AG04449 (cell line): Measurements from ENCODE around the gene TSTD2.

Experiments
- CTCF ChIA-PET: fragments of 350-600 bp; formaldehyde crosslinking; extraction: SDS; loops from one replicate; lab custom pipeline; 2021; ENCODE audit warnings: antibody characterized with exemption; lab: Yijun Ruan, JAX
- POLR2A ChIA-PET: fragments of 400-600, 350-600 bp; formaldehyde crosslinking; extraction: SDS; loops from one replicate; lab custom pipeline; 2020; ENCODE audit warnings: antibody characterized with exemption, inconsistent platforms; lab: Yijun Ruan, JAX
- DNase-seq: peaks from one replicate; pipeline ENCODE4 v3.0.0-alpha.2; 2010; ENCODE audit warnings: low read depth, low spot score
- H3K4me3 ChIP-seq: 2 replicates; pipeline ENCODE4 v1.5.1; 2011; ENCODE audit warnings: low read depth, mild to moderate bottlenecking, control low read depth, low read length
- TF ChIP-seq, protein P1 (sequence below): IDR thresholded peaks from one replicate; pipeline ENCODE4 v1.5.1; 2011; ENCODE audit warnings: mild to moderate bottlenecking, moderate library complexity, low read length, control low read depth, inconsistent platforms; ENCODE audit not compliant: insufficient read depth; ENCODE audit errors: missing control alignments

Gene TSTD2

DNA sequence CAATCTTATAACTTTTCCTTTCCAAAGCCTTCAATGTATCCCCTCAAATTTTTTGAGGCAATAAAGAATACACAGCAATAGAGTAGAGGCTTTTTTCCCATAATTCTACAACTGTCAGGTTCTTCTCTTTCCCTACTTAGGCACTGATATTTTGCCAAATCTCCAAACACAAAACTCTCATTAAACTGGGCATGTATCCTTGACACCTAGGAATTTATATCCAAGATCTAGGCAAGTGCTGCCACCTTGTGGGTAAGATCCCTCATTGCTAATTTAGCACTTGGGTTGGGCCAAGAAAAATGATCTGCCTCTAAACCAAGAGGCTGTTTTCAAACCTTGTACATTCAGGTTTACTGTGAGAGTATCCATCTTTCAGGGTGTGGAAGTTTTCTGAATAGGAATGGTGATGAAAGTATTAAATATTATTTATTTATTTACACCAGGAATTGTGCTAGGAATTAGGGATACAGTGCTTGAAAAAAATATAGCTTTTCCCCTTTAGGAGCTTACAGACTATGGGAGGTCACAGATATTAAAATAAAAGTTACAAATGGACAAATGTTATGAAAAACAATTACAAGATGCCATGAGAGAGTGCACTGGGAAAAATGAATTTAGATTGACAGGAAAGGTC lies 17.6 kb downstream of the TSTD2 start:
- DNase-seq, result peak; percentile 5
- CTCF ChIA-PET, result interaction anchor here (0.5 to 28.7 kb wide), 34 partner anchors 8 to 759 kb away, joined by 3 to 780 read pairs (median 5); partner anchors contain the start of genes NCBP1, TDRD7, TMOD1 and TSTD2
- TF ChIP-seq, protein P1, sequence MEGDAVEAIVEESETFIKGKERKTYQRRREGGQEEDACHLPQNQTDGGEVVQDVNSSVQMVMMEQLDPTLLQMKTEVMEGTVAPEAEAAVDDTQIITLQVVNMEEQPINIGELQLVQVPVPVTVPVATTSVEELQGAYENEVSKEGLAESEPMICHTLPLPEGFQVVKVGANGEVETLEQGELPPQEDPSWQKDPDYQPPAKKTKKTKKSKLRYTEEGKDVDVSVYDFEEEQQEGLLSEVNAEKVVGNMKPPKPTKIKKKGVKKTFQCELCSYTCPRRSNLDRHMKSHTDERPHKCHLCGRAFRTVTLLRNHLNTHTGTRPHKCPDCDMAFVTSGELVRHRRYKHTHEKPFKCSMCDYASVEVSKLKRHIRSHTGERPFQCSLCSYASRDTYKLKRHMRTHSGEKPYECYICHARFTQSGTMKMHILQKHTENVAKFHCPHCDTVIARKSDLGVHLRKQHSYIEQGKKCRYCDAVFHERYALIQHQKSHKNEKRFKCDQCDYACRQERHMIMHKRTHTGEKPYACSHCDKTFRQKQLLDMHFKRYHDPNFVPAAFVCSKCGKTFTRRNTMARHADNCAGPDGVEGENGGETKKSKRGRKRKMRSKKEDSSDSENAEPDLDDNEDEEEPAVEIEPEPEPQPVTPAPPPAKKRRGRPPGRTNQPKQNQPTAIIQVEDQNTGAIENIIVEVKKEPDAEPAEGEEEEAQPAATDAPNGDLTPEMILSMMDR, result peak; percentile 63
- POLR2A ChIA-PET, result interaction anchor here (0.6 kb wide), 1 partner anchor 644 kb away, joined by 3 read pairs; no protein-coding TSS in a partner anchor
- H3K4me3 ChIP-seq, result no peak overlapping the region

DNA sequence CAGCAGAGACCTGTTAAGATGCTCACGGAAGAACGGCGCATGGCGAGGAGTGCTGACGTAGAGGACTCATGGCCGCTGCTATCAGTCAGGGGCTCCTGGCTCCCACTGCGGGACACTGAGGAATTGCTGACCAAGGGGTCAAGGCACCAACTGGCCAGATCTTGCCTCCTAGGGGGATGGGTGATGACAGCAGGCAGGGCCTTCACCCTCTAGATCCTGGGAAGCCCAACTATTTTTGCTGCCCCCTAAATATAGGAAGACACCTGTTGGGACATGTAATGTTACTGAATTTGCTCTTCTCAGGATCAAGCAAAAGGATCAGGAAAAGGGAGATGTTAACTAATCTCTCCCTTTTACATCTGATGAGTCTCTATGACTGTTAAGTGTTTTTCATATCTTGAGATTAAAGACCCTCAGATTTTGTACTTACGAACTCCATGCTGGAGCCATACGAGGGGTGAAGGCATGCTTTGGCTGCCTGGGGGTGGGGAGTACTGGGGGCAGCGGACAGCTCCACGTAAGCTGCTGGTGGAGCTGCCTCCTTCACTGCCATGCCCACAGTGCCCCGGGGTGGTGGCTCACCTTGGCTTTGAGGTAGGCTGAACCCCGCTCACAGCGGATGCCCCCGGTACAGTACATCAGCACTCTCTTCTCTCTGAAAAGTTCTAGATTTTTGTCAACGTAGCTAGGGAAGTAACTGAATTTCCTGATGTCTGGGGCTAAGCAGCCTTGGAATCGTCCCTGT lies 28.1 kb downstream of the TSTD2 start:
- ChIA-PET POLR2A (interaction anchor here (0.6 kb wide), 1 partner anchor 28 kb away, joined by 3 read pairs; the partner anchor contains the start of gene TSTD2), CTCF (interaction anchor here (1.0 to 28.7 kb wide), 4 partner anchors 10 to 748 kb away, joined by 3 to 780 read pairs (median 25); no protein-coding TSS in a partner anchor)
- TF ChIP-seq, protein P1, result no peak
- no peak for DNase-seq
- no peak overlapping the region for H3K4me3 ChIP-seq

- CTCF ChIA-PET, result interaction anchor here (1.2 to 28.7 kb wide), 6 partner anchors 10 to 746 kb away, joined by 3 to 780 read pairs (median 11); partner anchors contain the start of gene TDRD7
- TF ChIP-seq, protein P1, result no peak
- H3K4me3 ChIP-seq, result no peak overlapping the region
- DNase-seq, result no peak
- POLR2A ChIA-PET, result no interaction called here
Measured at GRCh38 chr9:97602430-97602829, 30.7 kb downstream of the TSTD2 start.

DNA sequence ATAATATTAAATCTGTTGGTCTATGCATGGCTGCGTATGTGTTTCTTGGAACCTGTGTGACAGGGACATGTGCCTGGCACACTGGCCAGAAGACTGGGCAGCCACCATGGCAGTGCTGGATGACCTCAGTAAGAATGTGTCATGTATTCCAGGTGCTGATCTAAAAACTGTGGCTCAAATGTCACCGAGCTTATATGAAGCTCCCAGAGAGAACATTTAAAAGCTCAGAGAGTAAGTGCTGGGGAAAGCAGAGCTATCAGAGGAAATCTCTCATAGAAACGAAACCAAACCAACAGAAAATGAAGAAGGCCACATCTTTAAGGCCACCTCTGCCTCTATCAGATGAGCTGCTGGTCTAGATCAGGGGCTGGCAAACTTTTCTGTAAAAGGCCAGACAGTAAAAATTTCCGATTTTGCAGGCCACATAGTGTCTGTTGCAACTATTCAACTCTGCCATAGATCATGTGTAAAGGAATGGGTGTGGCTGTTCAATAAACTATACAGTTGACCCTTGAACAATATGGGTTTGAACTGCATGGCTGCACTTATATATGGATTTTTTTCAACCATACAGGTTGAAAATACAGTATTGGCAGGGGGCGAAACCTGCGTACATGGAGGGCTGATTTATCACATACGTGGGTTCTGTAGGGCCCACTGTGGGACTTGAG lies 31.8 kb downstream of the TSTD2 start:
- POLR2A ChIA-PET, result no interaction called here
- TF ChIP-seq, protein P1, result no peak
- CTCF ChIA-PET, result interaction anchor here (0.9 to 28.7 kb wide), 5 partner anchors 9 to 744 kb away, joined by 3 to 780 read pairs (median 18); no protein-coding TSS in a partner anchor
- DNase-seq, result no peak
- H3K4me3 ChIP-seq, result no peak overlapping the region

- DNase-seq, result no peak
- ChIA-PET POLR2A (no interaction called here), CTCF (interaction anchor here (0.9 to 28.7 kb wide), 10 partner anchors 8 to 746 kb away, joined by 3 to 780 read pairs (median 20); partner anchors contain the start of genes TDRD7 and ZNF782)
- no peak overlapping the region for H3K4me3 ChIP-seq
- TF ChIP-seq, protein P1, result no peak
Measured at GRCh38 chr9:97600531-97601227, 32.5 kb downstream of the TSTD2 start.
